IPS-20b (cell line): ENCODE results near the gene SMIM1.

Experiments
- H3K27ac ChIP-seq: one replicate; pipeline ENCODE4 v1.5.1; 2013; ENCODE audit warnings: low read length
- H3K27me3 ChIP-seq: 2 replicates; pipeline ENCODE4 v1.6.1; 2013; ENCODE audit warnings: mild to moderate bottlenecking, low read length, inconsistent platforms; ENCODE audit not compliant: insufficient read depth
- H3K36me3 ChIP-seq: 2 replicates; pipeline ENCODE4 v1.6.1; 2013; ENCODE audit warnings: low read depth, mild to moderate bottlenecking, inconsistent platforms, low read length, moderate library complexity; ENCODE audit not compliant: insufficient read depth
- H3K4me1 ChIP-seq: 2 replicates; pipeline ENCODE4 v1.6.1; 2013; ENCODE audit warnings: mild to moderate bottlenecking, control low read depth, inconsistent platforms, low read length, moderate library complexity; ENCODE audit not compliant: insufficient read depth
- H3K4me3 ChIP-seq: 2 replicates; pipeline ENCODE4 v1.5.1; 2013; ENCODE audit warnings: mild to moderate bottlenecking, low read length, inconsistent platforms
- H3K9ac ChIP-seq: 2 replicates; pipeline ENCODE4 v1.6.1; 2013; ENCODE audit warnings: low read depth, mild to moderate bottlenecking, inconsistent platforms, low read length, moderate library complexity
- H3K9me3 ChIP-seq: 2 replicates; pipeline ENCODE4 v1.6.1; 2013; ENCODE audit warnings: mild to moderate bottlenecking, low read depth, low read length, inconsistent platforms; ENCODE audit not compliant: insufficient read depth

The SMIM1 gene

DNA sequence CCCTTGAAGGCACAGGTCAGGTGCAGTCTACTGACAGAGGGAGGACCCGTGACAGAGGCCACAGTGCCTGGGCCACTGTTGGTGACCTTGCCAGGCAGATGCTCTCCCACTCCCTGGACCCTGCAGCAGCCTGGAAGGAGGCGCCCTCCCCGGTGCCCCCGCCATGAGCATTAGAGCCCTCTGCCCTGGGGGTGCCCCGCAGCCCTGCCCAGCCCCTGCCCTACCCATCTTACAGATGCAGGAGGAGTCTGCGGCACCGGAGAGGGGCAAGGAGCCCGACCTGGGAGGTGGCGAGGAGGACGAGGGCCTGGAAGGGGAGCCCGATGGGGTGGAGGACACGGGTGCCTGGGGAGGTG is 9.7 kb upstream of the SMIM1 start:
- Histone ChIP-seq H3K36me3 (no peaks in the 10 kb centered on the region), H3K4me1 (no peaks in the 10 kb centered on the region), H3K4me3 (no peak overlapping the region), H3K9ac (no peak overlapping the region), H3K27ac (no peak overlapping the region), H3K27me3 (no peaks in the 10 kb centered on the region), H3K9me3 (no peaks in the 10 kb centered on the region)

- no peak overlapping the region for H3K9ac ChIP-seq
- no peaks in the 10 kb centered on the region for H3K36me3 ChIP-seq
- H3K4me1 ChIP-seq, result no peaks in the 10 kb centered on the region
- no peaks in the 10 kb centered on the region for H3K9me3 ChIP-seq
- H3K4me3 ChIP-seq, result no peak overlapping the region
- H3K27ac ChIP-seq, result no peak overlapping the region
- no peaks in the 10 kb centered on the region for H3K27me3 ChIP-seq
These were observed 9.0 kb upstream of the SMIM1 start for GRCh38 chr1:3763351-3764125.

DNA sequence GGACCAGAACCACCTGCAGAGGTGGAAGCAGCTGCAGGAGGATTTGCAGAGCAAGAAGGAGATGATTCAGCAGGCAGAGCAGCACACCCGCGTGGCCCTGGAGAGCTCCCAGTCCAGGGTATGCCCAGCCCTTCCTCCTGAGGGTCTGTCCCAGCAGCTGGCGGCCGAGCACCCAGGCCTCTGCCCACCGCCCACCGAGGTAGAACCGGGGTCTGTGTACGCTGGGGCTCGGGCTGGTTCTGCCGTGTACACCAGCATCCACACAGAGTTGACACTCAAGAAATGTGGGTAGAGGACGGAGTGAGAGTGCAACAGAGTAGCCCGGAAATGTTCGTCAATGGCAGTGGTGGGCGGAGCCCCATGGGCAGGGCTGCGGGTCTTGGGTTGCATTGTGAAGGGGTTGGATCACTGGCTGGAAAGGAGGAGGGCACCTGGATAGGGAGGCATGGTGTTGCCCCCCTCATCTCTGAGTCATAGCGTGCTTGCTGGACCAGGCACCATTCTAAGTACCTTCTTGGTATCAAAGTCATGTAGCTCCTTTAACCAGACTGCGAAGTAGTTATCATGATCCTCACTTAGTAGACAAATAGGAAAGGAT is 5.1 kb upstream of the SMIM1 start:
- no peak overlapping the region for H3K27ac ChIP-seq
- H3K9me3 ChIP-seq, result no peaks in the 10 kb centered on the region
- H3K4me1 ChIP-seq, result no peaks in the 10 kb centered on the region
- no peaks in the 10 kb centered on the region for H3K36me3 ChIP-seq
- peaks cover 8% of the 10 kb centered on the region; the same call in 1 of the 2 replicates for H3K27me3 ChIP-seq
- no peak overlapping the region for H3K9ac ChIP-seq
- H3K4me3 ChIP-seq, result no peak overlapping the region

DNA sequence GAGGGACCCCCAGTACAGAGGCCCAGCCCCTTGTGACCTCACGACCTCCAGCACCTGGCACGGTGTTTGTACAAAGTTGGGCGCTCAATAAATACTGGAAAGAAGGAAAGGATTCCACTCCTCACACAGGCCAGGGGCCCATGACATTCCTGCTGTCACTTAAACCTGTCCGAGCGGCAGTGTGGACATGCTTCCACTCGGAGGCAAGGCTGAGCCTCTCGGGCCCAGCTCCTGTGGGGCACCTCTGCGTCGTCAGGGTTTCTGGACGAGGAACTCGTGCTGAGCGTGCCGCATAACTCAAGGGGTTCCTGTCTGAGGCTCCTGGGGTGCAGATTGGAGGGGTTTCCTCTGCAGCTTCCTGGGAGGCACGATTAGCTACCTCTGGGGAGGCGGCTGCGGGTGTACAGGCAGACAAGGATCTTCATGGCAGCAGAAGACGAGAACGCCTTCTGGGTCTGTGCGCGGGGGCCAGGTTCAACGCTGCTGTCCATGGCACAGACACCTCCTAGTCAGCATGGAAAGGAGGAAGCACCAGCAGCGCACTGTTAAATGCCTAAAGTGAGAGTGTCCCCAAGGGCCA is 3.6 kb upstream of the SMIM1 start:
- H3K4me1 ChIP-seq, result no peaks in the 10 kb centered on the region
- H3K9ac ChIP-seq, result no peak overlapping the region
- peaks cover 13% of the 10 kb centered on the region; the same call in 1 of the 2 replicates for H3K27me3 ChIP-seq
- no peak overlapping the region for H3K4me3 ChIP-seq
- no peak overlapping the region for H3K27ac ChIP-seq
- no peaks in the 10 kb centered on the region for H3K9me3 ChIP-seq
- H3K36me3 ChIP-seq, result no peaks in the 10 kb centered on the region

DNA sequence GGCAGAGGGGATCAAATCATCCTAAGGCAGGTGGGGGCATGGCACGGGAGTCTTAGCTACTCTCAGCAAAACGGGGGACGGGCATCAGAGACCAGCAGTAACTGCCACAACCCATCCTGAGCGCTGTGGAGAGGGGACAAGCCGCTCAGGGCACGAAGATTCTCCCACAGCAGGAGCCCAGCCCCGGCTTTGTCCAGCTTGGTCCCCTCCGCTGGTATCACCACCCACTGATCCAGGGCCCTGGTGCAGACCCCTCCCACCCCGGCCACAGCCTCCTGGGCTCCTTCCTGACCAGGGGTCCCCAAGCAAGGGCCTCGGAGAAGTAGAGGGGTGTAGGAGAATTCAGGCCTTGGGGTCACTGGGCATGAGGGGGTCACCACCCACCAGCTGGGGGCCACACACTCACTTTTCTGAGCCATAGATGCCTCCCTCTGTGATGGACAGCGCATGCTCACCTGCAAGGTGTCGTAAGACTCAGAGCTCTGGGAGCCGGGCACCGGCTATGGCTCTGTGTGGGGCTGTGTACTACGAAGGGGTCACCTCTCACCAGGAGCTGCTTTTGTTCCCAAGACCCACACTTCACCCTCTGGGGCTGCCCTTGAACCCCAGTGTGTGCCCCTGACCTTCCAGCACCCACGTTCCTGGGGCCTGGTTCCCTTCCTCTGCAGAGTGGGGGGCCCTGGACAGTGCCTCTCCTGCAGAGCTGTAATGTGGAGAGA is 2.3 kb upstream of the SMIM1 start:
- H3K36me3 ChIP-seq, result no peaks in the 10 kb centered on the region
- no peak overlapping the region for H3K9ac ChIP-seq
- H3K27ac ChIP-seq, result no peak overlapping the region
- peaks cover 13% of the 10 kb centered on the region; the same call in 1 of the 2 replicates for H3K27me3 ChIP-seq
- no peaks in the 10 kb centered on the region; the same call in 1 of the 2 replicates for H3K4me1 ChIP-seq
- no peak overlapping the region for H3K4me3 ChIP-seq
- H3K9me3 ChIP-seq, result no peaks in the 10 kb centered on the region

GRCh38 chr1:3771108-3772026 is 1.2 kb upstream of the SMIM1 start:
- peaks cover 6% of the 10 kb centered on the region; the same call in 1 of the 2 replicates for H3K4me1 ChIP-seq
- no peaks in the 10 kb centered on the region for H3K36me3 ChIP-seq
- H3K9ac ChIP-seq, result peak overlapping the region; percentile 51; the same call in 1 of the 2 replicates
- H3K4me3 ChIP-seq, result peak overlapping the region; percentile 69; the same call in 1 of the 2 replicates
- no peaks in the 10 kb centered on the region for H3K9me3 ChIP-seq
- H3K27ac ChIP-seq, result no peak overlapping the region
- peaks cover 13% of the 10 kb centered on the region; the same call in 1 of the 2 replicates for H3K27me3 ChIP-seq

DNA sequence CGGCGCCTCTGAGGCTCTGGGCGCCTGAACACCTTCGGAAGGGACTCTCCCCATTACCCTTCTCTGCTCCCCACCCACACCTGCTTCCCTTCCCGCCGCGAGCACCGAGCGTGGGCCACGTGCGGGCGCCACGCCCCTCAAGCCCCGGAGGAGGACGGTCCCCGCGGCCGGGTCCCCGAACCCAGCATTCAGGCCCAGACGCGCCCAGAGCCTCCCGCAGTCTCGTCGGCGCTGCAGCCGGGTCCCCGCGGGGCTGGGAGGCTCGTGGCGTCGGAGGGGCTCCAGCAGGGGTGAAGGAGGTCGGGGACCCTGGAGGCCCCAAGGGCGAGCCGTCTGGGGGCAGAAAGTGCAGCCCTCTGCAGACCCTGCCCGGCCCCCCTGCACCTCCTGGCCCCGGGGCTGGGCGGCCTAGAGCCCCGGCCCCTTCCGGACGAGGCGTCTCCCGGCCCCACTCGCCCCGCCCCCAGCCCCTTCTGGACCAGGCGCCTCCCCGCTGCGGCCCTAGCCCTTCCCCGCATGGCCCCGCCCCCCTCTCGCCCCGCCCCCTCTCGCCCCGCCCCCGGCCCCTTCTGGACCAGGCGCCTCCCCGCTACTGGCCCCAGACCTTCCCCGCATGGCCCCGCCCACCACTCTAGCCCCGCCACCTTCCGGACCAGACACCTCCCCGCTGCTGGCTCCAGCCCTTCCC is 378 bp upstream of the SMIM1 start:
- Histone ChIP-seq H3K9me3 (no peaks in the 10 kb centered on the region), H3K4me1 (peaks cover 6% of the 10 kb centered on the region; the same call in 1 of the 2 replicates), H3K27me3 (peaks cover 13% of the 10 kb centered on the region; the same call in 1 of the 2 replicates), H3K9ac (peak overlapping the region; percentile 51; the same call in 1 of the 2 replicates), H3K27ac (no peak overlapping the region), H3K36me3 (no peaks in the 10 kb centered on the region), H3K4me3 (peak overlapping the region; percentile 69; the same call in 1 of the 2 replicates)

GRCh38 chr1:3773572-3774275 is 1.2 kb downstream of the SMIM1 start:
- Histone ChIP-seq H3K9ac (no peak overlapping the region), H3K36me3 (no peaks in the 10 kb centered on the region), H3K27ac (no peak overlapping the region), H3K4me1 (peaks cover 6% of the 10 kb centered on the region; the same call in 1 of the 2 replicates), H3K27me3 (peaks cover 13% of the 10 kb centered on the region; the same call in 1 of the 2 replicates), H3K9me3 (no peaks in the 10 kb centered on the region), H3K4me3 (no peak overlapping the region)

DNA sequence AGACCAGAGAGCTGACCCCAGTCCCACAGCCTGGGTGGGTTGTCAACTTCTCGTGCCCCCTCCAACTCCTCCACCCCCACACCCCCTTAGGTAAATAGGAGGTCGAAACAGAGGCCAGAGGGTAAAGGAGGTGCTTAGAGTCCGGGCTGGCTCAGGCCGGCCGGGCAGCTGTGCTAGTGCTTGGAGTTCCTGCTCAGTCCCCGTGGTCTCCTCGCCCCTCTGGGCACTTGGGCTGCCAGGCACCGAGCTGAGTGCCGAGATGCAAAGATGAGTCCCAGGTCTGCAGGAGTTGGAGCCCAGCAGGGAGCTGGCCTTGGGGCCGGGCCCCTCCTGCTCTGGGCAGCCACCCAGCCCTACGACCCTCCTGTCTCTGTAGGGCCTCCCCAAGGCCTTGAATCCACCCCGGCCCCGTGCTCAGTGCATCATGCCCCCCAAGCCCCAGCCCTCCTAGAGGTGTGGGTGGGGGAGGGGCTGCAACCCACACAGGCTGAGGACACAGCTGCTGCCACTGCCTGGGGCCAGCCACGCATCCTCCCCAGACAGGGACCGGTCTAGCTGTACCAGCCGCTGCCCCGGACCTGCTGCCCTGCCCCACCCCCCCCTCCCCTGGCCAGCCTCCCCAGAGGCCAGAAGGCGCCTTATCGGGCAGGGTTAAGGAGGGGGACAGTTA is 1.9 kb downstream of the SMIM1 start:
- no peaks in the 10 kb centered on the region for H3K9me3 ChIP-seq
- peaks cover 7% of the 10 kb centered on the region for H3K36me3 ChIP-seq
- peaks cover 6% of the 10 kb centered on the region; the same call in 1 of the 2 replicates for H3K4me1 ChIP-seq
- H3K27ac ChIP-seq, result no peak overlapping the region
- no peak overlapping the region for H3K4me3 ChIP-seq
- H3K27me3 ChIP-seq, result peaks cover 13% of the 10 kb centered on the region; the same call in 1 of the 2 replicates
- no peak overlapping the region for H3K9ac ChIP-seq
